ENCODE results near the gene DNAJC30.

DNA sequence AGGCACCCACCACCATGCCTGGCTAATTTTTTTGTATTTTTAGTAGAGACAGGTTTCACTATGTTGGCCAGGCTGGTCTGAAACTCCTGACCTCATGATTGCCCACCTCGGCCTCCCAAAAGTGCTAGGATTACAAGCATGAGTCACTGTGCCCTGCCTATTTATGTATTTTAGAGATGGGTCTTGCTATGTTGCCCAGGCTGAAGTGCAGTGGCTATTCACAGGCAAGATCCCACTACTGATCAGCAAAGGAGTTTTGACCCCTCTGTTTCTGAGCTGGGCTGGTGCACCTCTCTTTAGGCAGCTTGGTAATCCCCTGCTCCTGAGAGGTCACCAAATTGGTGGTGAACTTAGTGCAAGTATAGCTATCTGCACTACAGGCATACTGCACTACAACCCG is 49.1 kb upstream of the DNAJC30 start:
- TF ChIP-seq, protein P1, sequence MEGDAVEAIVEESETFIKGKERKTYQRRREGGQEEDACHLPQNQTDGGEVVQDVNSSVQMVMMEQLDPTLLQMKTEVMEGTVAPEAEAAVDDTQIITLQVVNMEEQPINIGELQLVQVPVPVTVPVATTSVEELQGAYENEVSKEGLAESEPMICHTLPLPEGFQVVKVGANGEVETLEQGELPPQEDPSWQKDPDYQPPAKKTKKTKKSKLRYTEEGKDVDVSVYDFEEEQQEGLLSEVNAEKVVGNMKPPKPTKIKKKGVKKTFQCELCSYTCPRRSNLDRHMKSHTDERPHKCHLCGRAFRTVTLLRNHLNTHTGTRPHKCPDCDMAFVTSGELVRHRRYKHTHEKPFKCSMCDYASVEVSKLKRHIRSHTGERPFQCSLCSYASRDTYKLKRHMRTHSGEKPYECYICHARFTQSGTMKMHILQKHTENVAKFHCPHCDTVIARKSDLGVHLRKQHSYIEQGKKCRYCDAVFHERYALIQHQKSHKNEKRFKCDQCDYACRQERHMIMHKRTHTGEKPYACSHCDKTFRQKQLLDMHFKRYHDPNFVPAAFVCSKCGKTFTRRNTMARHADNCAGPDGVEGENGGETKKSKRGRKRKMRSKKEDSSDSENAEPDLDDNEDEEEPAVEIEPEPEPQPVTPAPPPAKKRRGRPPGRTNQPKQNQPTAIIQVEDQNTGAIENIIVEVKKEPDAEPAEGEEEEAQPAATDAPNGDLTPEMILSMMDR (IDR thresholded peaks at IDR 0.05; ENCODE audit: low read depth, low read length, poor library complexity, severe bottlenecking), result no peak
- no peak for TF ChIP-seq EZH2phosphoT487 (IDR thresholded peaks at IDR 0.05; ENCODE audit: borderline replicate concordance, low read length)

All from DOHH2 (cell line).